Measurements from ENCODE around the gene TPCN2. TPM values are rescaled to one million over a fixed set of nuclear protein-coding genes. Genes with fewer than 3 reads are reported as not detected.

Gene TPCN2
- total RNA-seq, 4 donors from 2014 or later: 12.7 to 16.9 (median 14.2) TPM

- no peak overlapping the region for H3K4me3 ChIP-seq (ENCODE audit: low read depth, poor library complexity, severe bottlenecking)
- intact Hi-C loops (cut with DNase I; ENCODE audit: low total_unique reads): no loop called here
- DNase-seq (ENCODE audit: low spot score in 2 of 2): no peak
- TF ChIP-seq POLR2A (IDR thresholded peaks at IDR 0.05): no peak
- TF ChIP-seq, protein P1, sequence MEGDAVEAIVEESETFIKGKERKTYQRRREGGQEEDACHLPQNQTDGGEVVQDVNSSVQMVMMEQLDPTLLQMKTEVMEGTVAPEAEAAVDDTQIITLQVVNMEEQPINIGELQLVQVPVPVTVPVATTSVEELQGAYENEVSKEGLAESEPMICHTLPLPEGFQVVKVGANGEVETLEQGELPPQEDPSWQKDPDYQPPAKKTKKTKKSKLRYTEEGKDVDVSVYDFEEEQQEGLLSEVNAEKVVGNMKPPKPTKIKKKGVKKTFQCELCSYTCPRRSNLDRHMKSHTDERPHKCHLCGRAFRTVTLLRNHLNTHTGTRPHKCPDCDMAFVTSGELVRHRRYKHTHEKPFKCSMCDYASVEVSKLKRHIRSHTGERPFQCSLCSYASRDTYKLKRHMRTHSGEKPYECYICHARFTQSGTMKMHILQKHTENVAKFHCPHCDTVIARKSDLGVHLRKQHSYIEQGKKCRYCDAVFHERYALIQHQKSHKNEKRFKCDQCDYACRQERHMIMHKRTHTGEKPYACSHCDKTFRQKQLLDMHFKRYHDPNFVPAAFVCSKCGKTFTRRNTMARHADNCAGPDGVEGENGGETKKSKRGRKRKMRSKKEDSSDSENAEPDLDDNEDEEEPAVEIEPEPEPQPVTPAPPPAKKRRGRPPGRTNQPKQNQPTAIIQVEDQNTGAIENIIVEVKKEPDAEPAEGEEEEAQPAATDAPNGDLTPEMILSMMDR (IDR thresholded peaks at IDR 0.05): no peak
- 34 to 39% methylated on average over 11 to 20 of the region's 21 CpGs for WGBS, 2 donors
These were observed 3.8 kb downstream of the TPCN2 start for GRCh38 chr11:69052343-69053168.

DNA sequence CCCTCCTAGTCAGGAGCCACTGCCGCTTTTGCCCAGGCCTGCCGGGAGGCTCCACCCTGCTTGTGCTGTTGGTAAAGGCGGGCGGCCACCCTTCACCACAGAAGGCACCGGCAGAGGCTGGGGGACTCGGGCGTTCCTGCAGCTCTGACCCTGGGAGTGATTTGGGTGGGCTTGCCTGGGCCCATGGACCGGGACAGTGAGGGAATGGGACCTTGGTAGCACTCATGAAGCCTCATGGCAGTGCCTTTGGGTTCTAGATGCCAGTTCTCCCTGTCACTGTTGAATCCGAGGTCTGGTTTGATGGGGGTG lies 4.4 kb downstream of the TPCN2 start:
- WGBS, 2 donors: 43 to 67% methylated on average over 4 to 9 of the region's 9 CpGs
- no peak overlapping the region for H3K4me3 ChIP-seq (ENCODE audit: low read depth, poor library complexity, severe bottlenecking)
- no peak for DNase-seq (ENCODE audit: low spot score in 2 of 2)
- TF ChIP-seq, protein P1 (IDR thresholded peaks at IDR 0.05): no peak
- TF ChIP-seq POLR2A (IDR thresholded peaks at IDR 0.05): no peak
- intact Hi-C loops (cut with DNase I; ENCODE audit: low total_unique reads): no loop called here

- TF ChIP-seq POLR2A (IDR thresholded peaks at IDR 0.05): no peak
- TF ChIP-seq, protein P1 (IDR thresholded peaks at IDR 0.05): no peak
- DNase-seq (ENCODE audit: low spot score in 2 of 2): no peak
- H3K4me3 ChIP-seq (ENCODE audit: low read depth, poor library complexity, severe bottlenecking): no peak overlapping the region
- WGBS, 2 donors: 68 to 71% methylated on average over 29 to 35 of the region's 35 CpGs
- intact Hi-C loops (cut with DNase I; ENCODE audit: low total_unique reads): no loop called here
These were observed 5.0 kb downstream of the TPCN2 start for GRCh38 chr11:69053546-69054396.

DNA sequence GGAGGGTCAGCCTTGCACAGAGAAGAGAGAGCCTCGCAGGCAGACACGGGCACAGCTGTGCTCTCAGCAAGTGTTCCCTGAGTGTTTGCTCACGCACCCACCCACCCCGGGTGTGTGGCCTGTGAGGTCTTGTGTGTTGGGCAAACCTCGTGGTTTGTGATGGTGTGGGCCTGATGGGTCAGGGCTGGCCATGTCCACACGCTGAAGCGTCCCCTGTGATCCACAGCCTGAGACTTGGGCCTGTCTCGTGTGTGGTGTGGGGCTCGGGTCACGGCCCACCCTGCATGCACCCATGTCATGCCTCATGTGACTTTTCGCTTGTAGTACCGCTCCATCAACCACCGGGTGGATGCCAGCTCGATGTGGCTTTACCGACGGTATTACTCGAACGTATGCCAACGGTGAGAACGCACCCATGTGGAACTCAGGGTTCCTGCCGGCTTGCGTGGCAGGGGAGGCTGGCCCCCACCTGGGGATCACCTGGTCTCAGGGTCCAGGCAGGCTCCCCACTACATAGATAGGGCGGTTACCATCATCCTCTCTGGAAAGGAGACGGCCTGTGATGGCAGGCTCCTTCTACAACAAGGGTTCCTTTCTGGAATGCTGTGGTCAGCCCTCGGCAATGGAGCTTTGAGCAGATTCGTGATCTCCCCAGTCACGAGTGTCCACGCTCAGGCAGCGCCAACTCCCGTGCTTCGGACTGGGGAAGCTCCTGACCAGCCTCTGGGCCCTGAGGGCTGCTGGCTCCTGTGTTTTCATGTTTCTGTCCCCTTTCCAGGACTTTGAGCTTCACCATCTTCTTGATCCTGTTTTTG lies 5.9 kb downstream of the TPCN2 start:
- intact Hi-C loops (cut with DNase I; ENCODE audit: low total_unique reads): no loop called here
- 91 to 95% methylated on average over 24 to 31 of the region's 31 CpGs for WGBS, 2 donors
- H3K4me3 ChIP-seq (ENCODE audit: low read depth, poor library complexity, severe bottlenecking): no peak overlapping the region
- TF ChIP-seq, protein P1 (IDR thresholded peaks at IDR 0.05): no peak
- no peak for TF ChIP-seq POLR2A (IDR thresholded peaks at IDR 0.05)
- DNase-seq (ENCODE audit: low spot score in 2 of 2): no peak

DNA sequence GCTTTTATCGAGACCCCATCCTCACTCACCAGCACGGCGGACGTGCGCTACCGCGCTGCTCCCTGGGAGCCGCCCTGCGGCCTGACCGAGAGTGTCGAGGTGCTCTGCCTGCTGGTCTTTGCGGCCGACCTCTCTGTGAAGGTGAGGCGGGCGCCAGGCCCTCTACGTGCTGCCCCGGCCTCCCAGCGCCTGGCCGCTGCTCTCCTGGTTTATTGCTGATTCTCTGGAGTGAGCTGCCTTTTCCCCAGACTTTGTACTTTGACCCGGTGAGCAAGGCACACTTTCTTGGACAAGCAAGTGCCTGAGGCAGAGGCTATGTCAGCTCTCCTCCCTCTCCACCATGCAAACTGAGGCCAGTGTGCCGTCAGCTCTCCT lies 6.5 kb downstream of the TPCN2 start:
- DNase-seq (ENCODE audit: low spot score in 2 of 2): no peak
- no peak for TF ChIP-seq POLR2A (IDR thresholded peaks at IDR 0.05)
- TF ChIP-seq, protein P1 (IDR thresholded peaks at IDR 0.05): no peak
- no peak overlapping the region for H3K4me3 ChIP-seq (ENCODE audit: low read depth, poor library complexity, severe bottlenecking)
- intact Hi-C loops (cut with DNase I; ENCODE audit: low total_unique reads): no loop called here
- 92 to 94% methylated on average over 19 to 21 of the region's 21 CpGs for WGBS, 2 donors
